Gastrocnemius medialis (tissue), 4 donors: ENCODE results near the gene ITGA11. TPM values are rescaled to one million over a fixed set of nuclear protein-coding genes. Genes with fewer than 3 reads are reported as not detected.

Experiments used
- ATAC-seq, 2 donors: fragments of 150-250 bp; one replicate each; pipeline ENCODE4 v1.9.1; 2016
- DNase-seq, 2 donors: peaks; one replicate each; pipeline ENCODE4 v3.0.0-alpha.2; 2019
- H3K27ac ChIP-seq, 4 donors: fragments of 200-600 bp; sonication (generic); 1 replicate in 1 of 4; 2 replicates in 3 of 4; pipeline ENCODE4 v1.5.1; 2016 to 2018; ENCODE audit warnings: mild to moderate bottlenecking in 2 of 4, moderate library complexity in 1 of 4
- H3K27me3 ChIP-seq, 3 donors: fragments of 200-600 bp; sonication (generic) in 2 of 3; 1 replicate in 1 of 3; 2 replicates in 2 of 3; pipeline versions ENCODE4 v1.5.1 to v1.6.0; 2016 to 2019; ENCODE audit warnings: mild to moderate bottlenecking in 1 of 3, moderate library complexity in 1 of 3
- H3K36me3 ChIP-seq, 2 donors: fragments of 200-600 bp; sonication (generic) in 1 of 2; one replicate each; pipeline ENCODE4 v1.5.1; 2017 to 2018
- H3K4me1 ChIP-seq, 2 donors: fragments of 200-600 bp; sonication (generic) in 1 of 2; one replicate each; pipeline ENCODE4 v1.5.1; 2016 to 2017; ENCODE audit warnings: mild to moderate bottlenecking in 2 of 2
- H3K4me3 ChIP-seq, 4 donors: fragments of 200-600 bp; sonication (generic) in 3 of 4; 1 replicate in 1 of 4; 2 replicates in 3 of 4; pipeline ENCODE4 v1.5.1; 2016 to 2019; ENCODE audit warnings: mild to moderate bottlenecking in 2 of 4
- H3K9me3 ChIP-seq, 3 donors: fragments of 200-600 bp; sonication (generic) in 2 of 3; 1 replicate in 1 of 3; 2 replicates in 2 of 3; pipeline ENCODE4 v1.5.1; 2016 to 2019
- POLR2A ChIP-seq, 2 donors: fragments of 450-650 bp; IDR thresholded peaks; one replicate each; pipeline ENCODE4 v1.6.1; 2017; ENCODE audit warnings: antibody characterized with exemption in 2 of 2, mild to moderate bottlenecking in 2 of 2, moderate library complexity in 2 of 2
- in situ Hi-C, 4 donors: fragments of 200-750 bp; cut with MboI; loops; one replicate each; pipeline versions ENCODE4 v1.15.0 to v1.8.0; 2017; ENCODE audit warnings: low sequenced_read_pairs in 4 of 4
- intact Hi-C: fragments of 100-400 bp; cut with DNase I; formaldehyde crosslinking; loops from one replicate; pipeline ENCODE4 v1.15.1; 2023; ENCODE audit warnings: low total_unique reads
- total RNA-seq, 4 donors: library from RNA; depleted of rRNA; stranded (reverse); fragments of >200 nt; gene quantifications; one replicate each; pipeline versions ENCODE4 v1.1.0 to v1.2.3, GENCODE V29; 2016
- TF ChIP-seq, protein P1 (sequence below), 5 experiments: fragments of 450-650 bp in 3 of 5; fragments of 200-600 bp in 2 of 5; sonication (generic) in 2 of 5; IDR thresholded peaks in 4 of 5; conservative IDR thresholded peaks in 1 of 5; 1 replicate in 4 of 5; 2 replicates in 1 of 5; pipeline ENCODE4 v1.5.1; 2016 to 2019; ENCODE audit warnings: antibody characterized with exemption in 5 of 5, mild to moderate bottlenecking in 3 of 5, moderate library complexity in 3 of 5

Gene ITGA11
- total RNA-seq, 4 donors from 2014 or later = 1.5 to 12.0 (median 2.5) TPM

DNA sequence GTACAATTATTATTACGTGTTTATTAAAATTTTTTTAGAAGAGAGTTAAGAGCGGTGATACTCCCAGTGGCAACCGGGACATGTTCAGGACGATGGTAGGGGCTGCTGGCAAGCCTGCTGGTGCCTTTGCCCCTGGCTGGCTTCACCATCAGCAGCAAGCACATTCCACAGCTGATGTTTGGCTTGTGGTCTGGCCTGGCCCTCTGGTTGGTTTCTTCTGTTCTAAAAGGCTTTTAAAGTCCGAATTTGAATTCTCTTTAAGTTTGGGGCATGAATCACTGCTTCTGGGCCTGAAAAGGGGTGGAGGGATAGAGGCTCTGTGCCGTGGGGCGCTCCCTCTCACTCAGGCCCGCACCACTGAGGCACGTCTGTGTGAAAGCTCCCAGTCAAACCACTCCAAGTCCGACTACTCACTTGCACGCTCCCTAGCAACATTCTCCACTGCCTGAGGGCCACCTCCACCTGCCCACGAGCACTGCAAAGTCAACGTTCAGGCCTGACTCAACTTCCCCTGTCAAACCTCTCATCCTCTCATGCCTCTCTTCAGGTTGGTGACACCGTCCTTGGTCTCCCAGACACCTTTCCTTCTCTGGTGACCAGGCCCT lies 10.1 kb downstream of the ITGA11 start:
- no peaks in the 10 kb centered on the region for H3K36me3 ChIP-seq
- TF ChIP-seq, protein P1, sequence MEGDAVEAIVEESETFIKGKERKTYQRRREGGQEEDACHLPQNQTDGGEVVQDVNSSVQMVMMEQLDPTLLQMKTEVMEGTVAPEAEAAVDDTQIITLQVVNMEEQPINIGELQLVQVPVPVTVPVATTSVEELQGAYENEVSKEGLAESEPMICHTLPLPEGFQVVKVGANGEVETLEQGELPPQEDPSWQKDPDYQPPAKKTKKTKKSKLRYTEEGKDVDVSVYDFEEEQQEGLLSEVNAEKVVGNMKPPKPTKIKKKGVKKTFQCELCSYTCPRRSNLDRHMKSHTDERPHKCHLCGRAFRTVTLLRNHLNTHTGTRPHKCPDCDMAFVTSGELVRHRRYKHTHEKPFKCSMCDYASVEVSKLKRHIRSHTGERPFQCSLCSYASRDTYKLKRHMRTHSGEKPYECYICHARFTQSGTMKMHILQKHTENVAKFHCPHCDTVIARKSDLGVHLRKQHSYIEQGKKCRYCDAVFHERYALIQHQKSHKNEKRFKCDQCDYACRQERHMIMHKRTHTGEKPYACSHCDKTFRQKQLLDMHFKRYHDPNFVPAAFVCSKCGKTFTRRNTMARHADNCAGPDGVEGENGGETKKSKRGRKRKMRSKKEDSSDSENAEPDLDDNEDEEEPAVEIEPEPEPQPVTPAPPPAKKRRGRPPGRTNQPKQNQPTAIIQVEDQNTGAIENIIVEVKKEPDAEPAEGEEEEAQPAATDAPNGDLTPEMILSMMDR (IDR thresholded peaks at IDR 0.05 in 4 of 5, conservative IDR thresholded peaks at IDR 0.05 in 1 of 5) = no peak
- TF ChIP-seq POLR2A (IDR thresholded peaks at IDR 0.05) = no peak
- no peak overlapping the region for H3K27ac ChIP-seq
- no peak overlapping the region for H3K4me3 ChIP-seq
- no peaks in the 10 kb centered on the region for H3K27me3 ChIP-seq
- DNase-seq = no peak
- H3K4me1 ChIP-seq = no peaks in the 10 kb centered on the region
- in situ Hi-C loops = no loop called here
- ATAC-seq = no peak
- no peaks in the 10 kb centered on the region for H3K9me3 ChIP-seq
- intact Hi-C loops = no loop called here

DNA sequence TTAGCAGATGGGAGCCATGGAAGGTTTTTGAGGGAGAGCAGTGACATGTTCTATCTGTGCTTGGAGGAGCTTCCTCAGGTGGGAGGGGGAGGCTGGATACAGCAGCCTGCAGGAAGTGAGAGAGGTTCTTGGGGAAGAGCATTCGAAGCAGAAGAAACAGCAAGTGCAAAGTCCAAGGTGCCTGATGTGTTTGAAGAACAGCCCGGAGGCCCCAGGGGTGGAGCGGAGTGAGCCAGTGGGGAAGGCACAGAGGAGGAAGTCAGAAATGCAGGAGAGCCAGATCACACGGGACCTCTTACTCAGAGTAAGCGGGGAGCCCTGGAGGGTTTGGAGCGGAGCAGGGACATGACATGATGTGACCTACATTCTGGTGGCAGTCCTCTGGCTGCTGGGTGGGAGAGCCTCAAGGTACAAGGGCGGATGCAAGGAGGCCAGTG lies 10.8 kb downstream of the ITGA11 start:
- intact Hi-C loops (no loop called here), in situ Hi-C loops (no loop called here)
- Histone ChIP-seq H3K4me1 (no peaks in the 10 kb centered on the region), H3K27ac (no peak overlapping the region), H3K27me3 (no peaks in the 10 kb centered on the region), H3K4me3 (no peak overlapping the region), H3K36me3 (no peaks in the 10 kb centered on the region), H3K9me3 (no peaks in the 10 kb centered on the region)
- TF ChIP-seq, protein P1 (IDR thresholded peaks at IDR 0.05 in 4 of 5, conservative IDR thresholded peaks at IDR 0.05 in 1 of 5) = no peak
- no peak for TF ChIP-seq POLR2A (IDR thresholded peaks at IDR 0.05)
- DNase-seq (peak in 1 of 2 donors; percentile 41), ATAC-seq (peak in 1 of 2 donors; percentile 51)

- no peak for ATAC-seq
- DNase-seq = no peak
- H3K9me3 ChIP-seq = no peaks in the 10 kb centered on the region
- H3K4me3 ChIP-seq = no peak overlapping the region
- H3K27ac ChIP-seq = no peak overlapping the region
- H3K36me3 ChIP-seq = no peaks in the 10 kb centered on the region
- TF ChIP-seq, protein P1 (IDR thresholded peaks at IDR 0.05 in 4 of 5, conservative IDR thresholded peaks at IDR 0.05 in 1 of 5) = no peak
- no peak for TF ChIP-seq POLR2A (IDR thresholded peaks at IDR 0.05)
- H3K27me3 ChIP-seq = no peaks in the 10 kb centered on the region
- intact Hi-C loops = no loop called here
- in situ Hi-C loops = no loop called here
- no peaks in the 10 kb centered on the region for H3K4me1 ChIP-seq
These were observed 11.7 kb downstream of the ITGA11 start for GRCh38 chr15:68420186-68420684.

DNA sequence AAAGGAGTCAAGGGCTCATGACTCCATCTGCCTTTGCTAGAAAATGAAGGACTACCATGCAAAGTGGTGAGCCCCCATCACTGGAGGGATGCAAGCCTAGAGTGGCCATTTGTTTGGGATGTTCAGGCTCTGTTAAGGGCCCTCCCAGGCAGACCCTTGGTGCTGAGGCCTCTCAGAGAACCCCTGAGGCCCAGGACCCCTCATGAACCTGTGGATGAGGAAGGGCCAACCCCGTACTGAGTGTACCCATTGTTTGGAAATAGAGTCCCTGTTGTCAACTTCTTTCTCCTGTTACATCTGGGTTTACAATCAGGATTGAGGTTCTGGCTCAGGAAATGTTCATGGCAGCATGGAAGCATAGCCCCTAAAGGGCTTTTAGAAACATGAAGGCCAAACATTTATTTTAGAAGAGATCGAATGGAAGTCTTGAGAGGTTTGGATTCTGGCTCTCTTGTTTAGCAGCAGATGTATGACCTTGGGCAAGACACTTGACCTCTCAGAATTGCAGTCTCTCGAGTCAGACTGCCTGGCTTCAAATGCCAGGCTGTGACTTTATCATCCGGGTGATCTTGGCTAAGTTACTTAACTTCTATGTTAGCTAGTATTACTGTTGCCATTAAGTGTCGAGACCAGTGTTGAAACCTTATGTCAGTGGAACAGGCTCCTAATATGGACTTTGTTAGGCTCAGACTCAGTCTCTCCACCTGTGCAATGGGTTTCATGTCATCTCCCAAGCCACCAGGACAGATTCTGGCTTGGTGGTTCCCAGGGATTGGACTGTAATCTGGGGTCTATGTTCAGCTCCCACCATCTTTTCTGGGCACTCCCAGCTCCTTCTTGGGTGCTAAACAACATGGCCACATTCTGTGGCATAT lies 12.4 kb downstream of the ITGA11 start:
- ATAC-seq = no peak
- H3K36me3 ChIP-seq = no peaks in the 10 kb centered on the region
- in situ Hi-C loops (no loop called here), intact Hi-C loops (no loop called here)
- H3K27ac ChIP-seq = no peak overlapping the region
- H3K4me1 ChIP-seq = no peaks in the 10 kb centered on the region
- H3K9me3 ChIP-seq = no peaks in the 10 kb centered on the region
- DNase-seq = no peak
- no peaks in the 10 kb centered on the region for H3K27me3 ChIP-seq
- TF ChIP-seq, protein P1 (IDR thresholded peaks at IDR 0.05 in 4 of 5, conservative IDR thresholded peaks at IDR 0.05 in 1 of 5) = no peak
- TF ChIP-seq POLR2A (IDR thresholded peaks at IDR 0.05) = no peak
- H3K4me3 ChIP-seq = no peak overlapping the region
